Renal pelvis (tissue), 4 donors: ENCODE results near the gene CNTNAP3. TPM values are rescaled to one million over a fixed set of nuclear protein-coding genes. Genes with fewer than 3 reads are reported as not detected.
"Not testable (repeated sequence)": the region's sequence is repeated elsewhere in the genome, so short reads cannot be mapped to it uniquely, and the experiment has no call there.

Experiments
- DNase-seq: peaks from one replicate; pipeline ENCODE4 v3.0.0-alpha.2; 2013
- polyA plus RNA-seq, 3 donors: library from polyadenylated mRNA; unstranded; fragments of 120-200 nt; gene quantifications; one replicate each; pipeline ENCODE4 v1.2.1, GENCODE V29; 2013; ENCODE audit not compliant: insufficient read length in 3 of 3

CNTNAP3 gene
- polyA plus RNA-seq, 3 donors: 4.4 to 6.2 (median 5.4) TPM

DNA sequence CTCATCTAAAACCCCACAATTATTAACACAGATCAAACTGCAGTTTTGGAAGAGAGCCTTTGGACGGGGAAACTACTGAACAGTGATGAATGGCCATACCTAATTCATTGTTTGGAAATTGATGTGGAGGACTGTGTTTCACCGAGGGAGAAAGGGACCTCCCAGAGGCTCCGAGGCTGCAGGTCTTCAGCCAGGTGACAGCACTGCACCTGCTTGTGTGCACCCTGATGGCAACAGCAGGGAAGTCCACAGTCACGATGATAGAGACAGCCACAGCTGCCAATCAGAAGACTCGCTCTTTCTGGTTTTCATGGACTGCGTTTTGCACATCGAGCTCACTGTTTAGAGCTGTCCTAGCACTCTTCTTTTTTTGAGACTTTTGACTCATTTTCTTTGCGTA lies 214.4 kb downstream of the CNTNAP3 start:
- DNase-seq: not testable (repeated sequence)

DNA sequence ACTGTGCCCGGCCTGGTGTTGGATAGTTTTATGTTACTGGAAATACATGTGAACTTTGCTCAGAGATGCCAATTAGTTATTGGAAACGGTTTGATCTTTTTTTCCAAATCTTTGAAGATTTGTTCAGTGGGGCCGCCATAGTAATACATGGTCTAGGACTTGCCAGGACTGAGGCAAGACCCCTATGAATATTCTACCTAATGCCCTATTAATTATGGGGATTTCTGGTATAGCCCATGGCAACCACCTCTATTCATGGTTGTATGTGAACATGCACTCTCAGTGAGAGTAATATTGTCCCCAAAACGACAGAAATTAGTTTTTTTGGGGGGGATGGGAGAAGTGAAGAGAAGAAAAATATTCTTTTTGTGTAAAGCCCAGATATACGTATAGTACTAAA lies 220.3 kb downstream of the CNTNAP3 start:
- DNase-seq: not testable (repeated sequence)

- not testable (repeated sequence) for DNase-seq
These were observed 225.0 kb downstream of the CNTNAP3 start for GRCh38 chr9:39062966-39063365.

- DNase-seq: not testable (repeated sequence)
These were observed 233.5 kb downstream of the CNTNAP3 start for GRCh38 chr9:39054453-39054852.

GRCh38 chr9:39046833-39047232 lies 241.1 kb downstream of the CNTNAP3 start:
- DNase-seq: not testable (repeated sequence)

- not testable (repeated sequence) for DNase-seq
These were observed 245.6 kb downstream of the CNTNAP3 start for GRCh38 chr9:39042352-39042803.

GRCh38 chr9:39041774-39042173 lies 246.2 kb downstream of the CNTNAP3 start:
- DNase-seq: not testable (repeated sequence)

GRCh38 chr9:39039148-39039547 lies 248.8 kb downstream of the CNTNAP3 start:
- DNase-seq: not testable (repeated sequence)

- not testable (repeated sequence) for DNase-seq
These were observed 249.7 kb downstream of the CNTNAP3 start for GRCh38 chr9:39038221-39038620.

- DNase-seq: not testable (repeated sequence)
These were observed 254.1 kb downstream of the CNTNAP3 start for GRCh38 chr9:39033849-39034248.

GRCh38 chr9:39030204-39031019 lies 257.6 kb downstream of the CNTNAP3 start:
- DNase-seq: not testable (repeated sequence)

GRCh38 chr9:39028855-39029254 lies 259.1 kb downstream of the CNTNAP3 start:
- DNase-seq: not testable (repeated sequence)

GRCh38 chr9:39028168-39028567 lies 259.8 kb downstream of the CNTNAP3 start:
- not testable (repeated sequence) for DNase-seq

- DNase-seq: not testable (repeated sequence)
These were observed 261.9 kb downstream of the CNTNAP3 start for GRCh38 chr9:39025911-39026588.

Other genes starting within 250 kb of the CNTNAP3 start
- not detected for gene SPATA31A1, start 67.5 kb upstream of the CNTNAP3 start, polyA plus RNA-seq